ENCODE data around the gene FEV.

DNA sequence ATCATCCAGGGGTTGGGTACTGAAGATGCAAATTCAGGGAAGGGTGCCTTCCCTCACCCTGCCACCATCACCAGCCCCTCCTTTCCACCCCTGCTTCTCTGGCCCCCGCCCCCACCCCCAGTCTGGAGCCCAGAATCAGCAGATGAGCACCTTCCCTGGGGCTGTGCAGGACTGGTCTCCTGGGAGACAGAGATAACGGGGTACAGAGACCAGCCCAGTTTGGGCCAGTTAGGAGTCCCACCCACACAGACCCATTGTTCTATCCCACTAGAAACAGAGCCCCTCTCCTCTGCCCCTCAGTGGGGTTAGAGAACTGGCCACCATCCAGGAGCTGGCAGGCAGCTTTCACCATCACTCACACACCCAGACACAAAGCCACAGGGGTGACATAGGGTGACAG, 12.7 kb upstream of the FEV start:
- TF ChIP-seq POLR2AphosphoS5 (IDR thresholded peaks at IDR 0.05) (no peak), POLR2A (IDR thresholded peaks at IDR 0.05) (no peak)
- TF ChIP-seq, protein P1, sequence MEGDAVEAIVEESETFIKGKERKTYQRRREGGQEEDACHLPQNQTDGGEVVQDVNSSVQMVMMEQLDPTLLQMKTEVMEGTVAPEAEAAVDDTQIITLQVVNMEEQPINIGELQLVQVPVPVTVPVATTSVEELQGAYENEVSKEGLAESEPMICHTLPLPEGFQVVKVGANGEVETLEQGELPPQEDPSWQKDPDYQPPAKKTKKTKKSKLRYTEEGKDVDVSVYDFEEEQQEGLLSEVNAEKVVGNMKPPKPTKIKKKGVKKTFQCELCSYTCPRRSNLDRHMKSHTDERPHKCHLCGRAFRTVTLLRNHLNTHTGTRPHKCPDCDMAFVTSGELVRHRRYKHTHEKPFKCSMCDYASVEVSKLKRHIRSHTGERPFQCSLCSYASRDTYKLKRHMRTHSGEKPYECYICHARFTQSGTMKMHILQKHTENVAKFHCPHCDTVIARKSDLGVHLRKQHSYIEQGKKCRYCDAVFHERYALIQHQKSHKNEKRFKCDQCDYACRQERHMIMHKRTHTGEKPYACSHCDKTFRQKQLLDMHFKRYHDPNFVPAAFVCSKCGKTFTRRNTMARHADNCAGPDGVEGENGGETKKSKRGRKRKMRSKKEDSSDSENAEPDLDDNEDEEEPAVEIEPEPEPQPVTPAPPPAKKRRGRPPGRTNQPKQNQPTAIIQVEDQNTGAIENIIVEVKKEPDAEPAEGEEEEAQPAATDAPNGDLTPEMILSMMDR (IDR thresholded peaks at IDR 0.05) = no peak

All from prostate gland (tissue), 2 donors.